ENCODE data around the gene OR2T3.
"Not testable (repeated sequence)": the region's sequence is repeated elsewhere in the genome, so short reads cannot be mapped to it uniquely, and the experiment has no call there.

The OR2T3 gene, protein sequence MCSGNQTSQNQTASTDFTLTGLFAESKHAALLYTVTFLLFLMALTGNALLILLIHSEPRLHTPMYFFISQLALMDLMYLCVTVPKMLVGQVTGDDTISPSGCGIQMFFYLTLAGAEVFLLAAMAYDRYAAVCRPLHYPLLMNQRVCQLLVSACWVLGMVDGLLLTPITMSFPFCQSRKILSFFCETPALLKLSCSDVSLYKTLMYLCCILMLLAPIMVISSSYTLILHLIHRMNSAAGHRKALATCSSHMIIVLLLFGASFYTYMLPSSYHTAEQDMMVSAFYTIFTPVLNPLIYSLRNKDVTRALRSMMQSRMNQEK

DNA sequence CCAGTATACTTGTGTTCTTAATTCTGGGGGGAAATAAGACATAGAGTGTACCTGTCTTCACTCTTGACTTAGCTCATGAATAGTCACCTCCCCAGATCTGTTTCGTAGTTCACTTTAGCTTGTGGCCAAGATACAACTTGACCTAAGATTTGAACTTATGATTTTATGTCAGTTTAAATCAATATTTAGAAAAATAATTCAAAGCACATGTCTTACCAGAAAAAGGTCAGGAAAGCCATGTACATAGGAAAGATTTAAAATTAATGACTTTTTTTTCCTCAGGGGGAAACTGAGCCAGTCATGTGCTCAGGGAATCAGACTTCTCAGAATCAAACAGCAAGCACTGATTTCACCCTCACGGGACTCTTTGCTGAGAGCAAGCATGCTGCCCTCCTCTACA, at the start of gene OR2T3:
Gene OR2T3 (plus strand): TSS at position 301 of the 400 bp plus-strand sequence. CDS start 0 bp downstream, at position 301.
- not testable (repeated sequence) for DNase-seq

GRCh38 chr1:248427526-248428191, 45.5 kb upstream of the OR2T3 start:
- not testable (repeated sequence) for DNase-seq

DNA sequence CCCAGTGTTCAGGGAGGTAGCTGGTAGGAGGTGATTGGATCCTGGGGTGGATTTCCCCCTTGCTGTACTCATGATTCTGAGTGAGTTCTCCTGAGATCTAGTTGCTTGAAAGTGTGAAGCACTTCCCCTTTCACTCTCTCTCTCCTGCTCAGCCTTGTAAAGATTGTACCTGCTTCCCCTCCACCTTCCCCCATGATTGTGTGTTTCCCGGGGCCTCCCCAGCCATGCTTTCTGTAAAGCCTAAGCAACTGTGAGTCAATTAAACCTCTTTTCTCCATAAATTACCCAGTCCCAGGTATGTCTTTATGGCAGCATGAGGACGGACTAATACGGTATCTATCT, 45.0 kb upstream of the OR2T3 start:
- DNase-seq: not testable (repeated sequence)

DNA sequence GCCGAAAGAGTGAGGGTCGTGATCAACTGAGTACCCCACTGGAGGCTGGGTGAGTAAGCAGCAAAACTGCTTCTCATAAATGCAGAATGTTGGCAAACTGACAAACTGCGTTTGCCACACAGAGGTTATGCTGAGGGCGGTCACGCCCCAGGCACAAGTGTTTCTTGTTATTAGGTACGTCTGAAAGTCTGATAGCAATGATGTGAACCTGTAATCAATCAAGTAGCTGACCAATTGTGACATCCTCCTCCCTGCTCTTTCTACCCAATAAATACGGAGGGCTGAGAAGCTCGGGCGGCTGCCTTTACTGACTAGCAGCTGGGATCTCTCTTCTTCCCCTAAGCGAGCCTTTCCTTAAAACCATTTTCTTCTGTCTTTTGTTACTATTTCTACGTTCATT, 41.5 kb upstream of the OR2T3 start:
- DNase-seq: not testable (repeated sequence)

DNA sequence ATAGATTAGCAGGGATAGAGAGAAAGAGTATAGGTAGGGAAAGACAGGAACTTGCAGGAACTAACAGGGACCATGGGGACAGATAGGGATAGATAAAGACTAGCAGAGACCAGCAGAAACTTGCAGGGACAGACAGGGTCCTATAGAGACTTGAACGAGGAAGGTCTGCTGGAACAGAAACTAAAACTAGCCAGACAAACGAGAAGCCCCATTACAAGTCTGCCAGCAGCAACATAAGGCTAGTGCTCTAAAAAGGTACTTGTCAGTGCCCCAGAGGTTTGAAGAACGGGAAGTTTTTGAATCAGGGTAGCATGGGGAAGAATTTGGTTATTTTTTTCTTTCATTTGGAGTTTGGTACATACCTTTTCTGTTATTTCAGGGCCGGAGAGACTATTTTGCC, 41.0 kb upstream of the OR2T3 start:
- not testable (repeated sequence) for DNase-seq

- not testable (repeated sequence) for DNase-seq
Observed at GRCh38 chr1:248433811-248434415, 39.2 kb upstream of the OR2T3 start.

DNA sequence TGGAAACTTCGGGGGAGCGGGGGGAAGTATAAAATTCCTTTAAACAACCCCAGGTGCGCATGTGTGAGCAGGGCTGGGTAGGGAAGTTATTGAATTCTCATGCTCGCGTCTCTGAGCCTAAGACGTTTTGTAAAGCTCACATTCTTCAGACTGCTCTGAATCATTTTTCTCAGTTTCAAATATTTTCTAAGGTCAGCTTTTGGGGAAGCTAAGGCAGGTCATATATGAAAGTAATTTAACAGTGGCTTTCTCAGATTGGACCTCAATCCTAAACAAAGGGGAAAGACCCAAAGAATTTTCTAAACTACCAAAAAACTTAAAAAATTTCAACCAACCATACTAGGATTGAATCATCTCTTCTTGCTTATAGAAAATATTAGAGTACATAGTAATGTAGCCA, 38.2 kb upstream of the OR2T3 start:
- DNase-seq: not testable (repeated sequence)

DNA sequence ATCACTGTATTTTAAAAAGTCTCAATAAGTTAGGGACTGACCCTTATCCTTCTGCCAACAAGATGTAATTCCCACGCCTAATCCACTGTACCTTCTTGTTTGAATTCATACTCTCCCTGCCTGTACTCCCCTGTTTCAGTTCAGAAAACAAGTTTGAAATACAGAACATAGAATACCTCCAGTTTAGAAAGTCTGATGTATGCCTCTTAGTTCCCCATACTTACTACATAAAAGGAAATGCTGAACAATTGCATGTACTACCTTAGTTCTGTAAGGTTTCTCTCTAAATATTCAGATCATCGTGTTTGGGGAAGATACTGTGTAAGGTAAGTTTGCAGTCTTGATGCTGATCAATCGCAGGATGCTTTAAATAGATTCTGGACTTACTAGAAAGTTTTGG, 36.8 kb upstream of the OR2T3 start:
- DNase-seq: not testable (repeated sequence)

DNA sequence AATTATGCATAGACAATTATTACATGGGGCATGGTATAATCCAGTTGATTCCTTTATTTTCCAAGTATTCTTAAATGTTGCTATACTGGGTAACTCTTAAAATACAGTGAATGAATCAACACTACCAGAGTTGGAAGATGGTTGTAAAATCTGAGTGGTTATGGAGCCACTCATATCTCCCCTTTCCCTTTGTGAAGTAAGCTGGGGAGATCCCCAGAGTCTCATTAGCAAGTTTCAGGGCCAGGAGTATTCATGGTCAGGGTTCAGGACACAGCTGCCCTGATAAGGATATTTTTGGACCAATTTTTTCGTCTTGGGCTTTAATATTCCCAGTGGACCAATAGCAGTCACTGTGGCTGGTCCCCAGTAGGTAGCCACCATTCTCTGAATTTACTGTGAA, 34.5 kb upstream of the OR2T3 start:
- DNase-seq: not testable (repeated sequence)

DNA sequence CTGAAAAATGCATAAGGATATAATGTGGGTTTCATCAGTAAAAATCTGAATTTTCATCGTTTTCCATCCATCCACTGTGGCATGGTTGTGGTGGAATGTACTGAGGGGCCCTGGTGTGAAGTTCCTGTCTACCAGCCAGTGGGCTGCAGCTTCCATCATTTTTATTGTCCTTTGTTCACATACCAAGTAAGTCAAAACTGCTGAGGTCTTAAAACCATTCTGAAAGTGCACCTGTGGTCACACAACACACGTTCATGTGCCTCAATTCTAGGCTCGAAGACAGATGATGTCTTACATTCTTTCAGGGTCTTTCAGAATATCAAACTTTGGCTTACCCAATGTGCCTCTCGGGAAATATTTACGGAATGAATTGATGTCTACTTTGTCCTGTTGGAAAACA, 33.9 kb upstream of the OR2T3 start:
- not testable (repeated sequence) for DNase-seq

DNA sequence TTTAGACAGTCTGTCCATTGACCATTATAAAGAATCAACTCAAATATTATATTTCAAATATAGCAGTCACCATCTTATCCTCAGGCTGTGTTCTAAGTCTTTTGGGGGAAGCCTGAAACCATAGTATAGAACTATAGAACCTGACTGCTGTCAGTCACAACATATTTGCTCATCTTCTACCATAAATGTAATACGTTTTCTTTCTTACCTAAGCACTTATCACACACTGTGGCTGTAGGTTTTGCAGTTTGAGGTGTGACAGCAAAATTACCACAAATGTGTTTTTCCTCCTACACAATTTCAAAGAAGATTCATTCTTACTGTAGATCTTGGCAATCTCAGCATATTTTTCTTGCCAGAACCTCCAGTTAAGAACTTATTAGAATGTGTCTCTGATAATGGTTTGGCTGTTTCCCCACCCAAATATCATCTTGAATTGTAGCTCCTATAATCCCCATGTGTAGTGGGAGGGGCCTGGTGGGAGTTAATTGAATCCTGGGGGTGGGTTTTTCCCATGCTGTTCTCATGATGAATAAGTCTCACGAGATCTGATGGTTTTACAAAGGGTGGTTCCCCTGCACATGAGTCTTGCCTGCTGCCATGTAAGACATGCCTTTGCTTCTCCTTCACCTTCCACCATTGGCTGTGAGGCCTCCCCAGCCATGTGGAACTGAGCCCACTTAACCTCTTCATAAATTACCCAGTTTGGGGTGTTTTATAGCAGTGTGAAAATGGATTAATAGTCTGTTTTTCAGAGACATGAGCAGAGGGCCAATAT, 30.5 kb upstream of the OR2T3 start:
- not testable (repeated sequence) for DNase-seq

DNA sequence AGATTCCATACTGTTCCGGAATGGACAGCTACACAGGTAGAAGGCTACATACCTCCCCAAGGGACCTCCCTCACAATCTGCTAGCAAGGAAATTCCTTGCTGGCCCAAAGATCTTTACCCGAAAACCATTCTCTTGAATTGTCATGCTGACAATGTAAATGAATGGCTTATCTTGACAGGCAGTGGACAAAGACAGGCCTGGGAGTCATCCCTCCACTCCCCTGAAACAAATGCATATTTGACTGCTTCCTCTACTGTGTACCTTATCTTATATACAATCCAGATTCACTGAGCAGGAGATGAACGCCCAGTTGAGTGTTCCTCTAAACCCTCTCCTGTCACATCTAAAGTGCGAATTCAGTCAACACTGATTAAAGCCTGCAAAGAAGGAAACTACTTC, 28.5 kb upstream of the OR2T3 start:
- DNase-seq: not testable (repeated sequence)

DNA sequence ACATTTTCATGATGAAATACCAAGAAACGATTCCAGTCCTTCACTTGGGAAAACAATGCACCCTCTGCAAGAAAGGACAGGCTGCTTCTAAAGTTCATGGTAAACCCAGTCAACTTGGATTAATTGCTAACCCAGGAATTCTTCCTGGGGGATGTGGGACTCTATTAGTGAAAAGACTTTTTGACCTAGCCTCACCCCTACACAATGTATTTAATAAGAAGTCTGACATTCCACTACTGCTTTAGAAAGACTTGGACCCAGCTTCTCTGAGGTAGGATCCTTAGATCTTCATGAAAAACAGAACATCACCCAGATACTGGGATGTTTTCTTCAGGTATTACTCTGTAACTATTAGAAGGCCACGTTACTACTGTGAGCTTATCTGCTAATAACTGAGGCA, 27.8 kb upstream of the OR2T3 start, which contains the start of gene OR2T2:
Gene OR2T2 (plus strand): TSS at position 239 of the 400 bp plus-strand sequence. CDS start 7,161 bp downstream, outside the sequence.
- not testable (repeated sequence) for DNase-seq

DNA sequence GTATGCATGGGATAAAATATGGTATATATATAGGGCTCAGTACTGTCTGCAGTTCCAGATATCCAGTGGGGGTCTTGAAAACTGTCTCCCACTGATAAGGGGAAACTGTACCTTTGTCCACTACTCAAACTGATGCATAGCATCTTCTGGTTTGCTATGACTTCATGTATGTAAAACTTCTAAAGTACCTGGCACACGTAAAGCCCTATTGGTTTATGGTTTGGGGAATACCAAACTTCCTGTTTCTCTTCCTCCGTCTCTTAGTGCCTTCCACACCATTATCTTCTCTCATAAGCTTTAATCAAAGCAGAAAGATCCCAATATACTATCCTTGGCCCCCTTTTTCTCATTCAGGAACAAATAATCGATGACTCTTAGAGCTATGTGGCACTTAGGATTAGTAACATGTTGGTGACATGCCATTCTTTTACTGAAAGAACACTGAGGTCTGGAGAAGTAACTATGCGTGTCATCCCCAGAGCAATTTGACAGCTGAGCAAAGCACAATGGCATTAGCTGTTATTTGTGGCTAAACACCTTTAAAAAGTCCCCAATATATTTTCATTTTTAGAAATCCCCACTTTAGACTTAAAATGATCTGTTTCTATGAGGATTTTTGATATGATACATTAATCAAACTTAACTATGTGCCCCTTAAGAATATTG, 24.6 kb upstream of the OR2T3 start:
- not testable (repeated sequence) for DNase-seq

DNA sequence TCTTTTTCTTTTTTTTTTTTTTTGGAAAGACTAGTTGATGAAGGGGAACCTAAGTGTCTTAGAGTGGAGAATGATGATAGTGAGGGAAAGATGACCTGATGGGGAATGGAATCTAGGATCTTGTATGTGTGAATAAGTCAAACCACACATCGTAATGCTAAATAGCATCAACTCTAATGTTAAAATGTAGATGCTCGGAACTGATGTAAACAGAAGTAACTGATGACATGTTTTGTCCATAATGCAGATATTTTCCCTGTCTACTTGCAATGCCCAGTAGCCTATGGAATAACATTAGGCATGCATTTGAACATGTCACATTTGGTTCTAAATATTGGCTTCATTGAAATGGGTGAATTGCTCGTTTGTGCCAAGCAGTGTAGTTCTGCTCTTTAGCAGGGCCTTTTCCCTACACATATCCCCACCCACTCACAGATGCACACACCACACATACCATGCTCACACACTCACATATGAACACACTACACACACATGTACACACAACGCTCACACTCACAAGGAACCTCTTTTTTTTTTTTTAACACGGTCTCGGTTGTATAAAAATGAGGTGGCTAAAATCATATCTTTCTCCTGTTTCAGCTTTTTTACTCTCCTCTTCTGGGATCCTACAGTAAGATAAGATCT, 23.2 kb upstream of the OR2T3 start:
- DNase-seq: not testable (repeated sequence)

DNA sequence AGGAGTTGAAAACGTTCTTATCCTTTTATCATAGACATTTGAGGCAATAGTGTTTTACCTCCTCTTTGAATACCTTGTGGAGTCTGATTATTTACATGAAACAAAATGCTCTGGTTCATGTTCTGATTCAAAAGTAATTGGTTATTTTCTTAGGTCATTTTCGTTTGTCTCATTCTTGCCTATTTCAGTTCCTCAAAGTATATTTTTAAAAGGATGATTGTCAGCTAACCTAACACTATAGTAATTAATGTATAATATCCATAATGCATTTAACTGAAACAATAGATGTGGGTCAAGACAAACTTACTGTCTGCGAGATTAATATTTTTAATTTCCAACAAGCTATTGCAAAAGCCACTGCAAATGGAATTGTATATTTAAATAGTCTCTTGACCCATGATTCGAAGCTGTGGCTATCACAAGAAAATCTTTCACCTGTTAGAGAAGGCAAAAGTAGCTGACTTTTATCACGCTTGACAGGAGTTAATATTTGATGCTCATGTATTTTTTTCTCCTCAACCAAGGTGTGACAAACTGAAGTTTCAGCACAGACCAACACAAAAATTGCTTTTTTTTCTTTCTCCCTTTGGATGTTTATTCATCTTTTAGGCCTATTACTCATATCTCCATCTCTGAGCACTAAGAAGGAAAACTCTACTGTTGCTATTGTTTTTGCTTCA, 22.5 kb upstream of the OR2T3 start:
- not testable (repeated sequence) for DNase-seq

DNA sequence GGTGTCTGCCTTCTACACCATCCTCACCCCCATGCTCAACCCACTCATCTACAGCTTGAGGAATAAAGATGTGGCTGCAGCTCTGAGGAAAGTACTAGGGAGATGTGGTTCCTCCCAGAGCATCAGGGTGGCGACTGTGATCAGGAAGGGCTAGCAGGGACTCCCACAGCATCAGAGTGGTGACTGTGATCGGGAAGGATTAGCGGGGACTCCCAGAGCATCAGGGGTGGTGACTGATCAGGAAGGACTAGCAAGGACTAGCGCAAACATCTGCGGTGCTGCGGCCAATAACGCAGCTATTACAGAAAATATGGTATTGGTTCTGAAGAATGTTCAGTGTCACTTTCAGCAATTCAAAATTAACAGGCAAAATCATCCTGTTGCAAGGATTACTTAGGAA, 19.5 kb upstream of the OR2T3 start:
- not testable (repeated sequence) for DNase-seq

- not testable (repeated sequence) for DNase-seq
Observed at GRCh38 chr1:248455045-248455444, 18.1 kb upstream of the OR2T3 start.

DNA sequence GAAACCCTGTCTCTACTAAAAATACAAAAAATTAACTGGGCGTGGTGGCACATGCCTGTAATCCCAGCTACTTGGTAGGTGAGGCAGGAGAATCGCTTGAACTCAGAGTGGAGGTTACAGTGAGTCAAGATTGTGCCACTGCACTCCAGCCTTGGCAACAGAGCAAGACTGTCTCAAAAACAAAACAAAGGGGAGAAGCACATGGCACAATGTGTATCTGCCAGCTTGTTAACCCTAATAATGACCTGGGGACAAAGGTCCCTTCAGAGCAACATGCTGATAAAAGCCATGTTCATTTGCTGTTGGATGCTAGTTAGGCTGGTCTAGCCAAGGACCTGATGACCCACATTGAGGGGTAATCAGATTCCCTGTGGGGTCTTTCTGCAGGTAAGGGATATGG, 16.5 kb upstream of the OR2T3 start:
- DNase-seq: not testable (repeated sequence)

- not testable (repeated sequence) for DNase-seq
Observed at GRCh38 chr1:248459117-248459516, 14.0 kb upstream of the OR2T3 start.

DNA sequence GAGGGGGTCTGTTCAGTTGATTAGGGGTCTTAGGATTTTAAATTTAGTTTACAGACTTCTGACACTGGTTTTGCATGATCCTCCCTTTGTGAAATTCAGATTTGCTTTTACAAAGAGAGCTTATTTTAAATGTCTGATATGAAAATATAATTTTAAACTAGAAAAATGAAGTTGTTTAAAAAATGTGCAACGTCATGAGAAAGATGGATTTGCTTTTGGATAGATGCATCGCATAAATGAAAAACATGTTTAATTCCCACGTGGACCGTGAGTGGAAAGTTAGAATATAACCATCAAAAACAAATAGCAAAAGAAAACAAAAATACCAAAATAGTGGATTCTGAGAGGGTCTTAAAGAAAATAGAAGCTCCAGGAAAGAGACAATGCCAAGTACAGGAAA, 2.0 kb upstream of the OR2T3 start:
- no peak for DNase-seq

All from NCI-H2029 treated with DMSO at 0.1 percent for 48 hours (cell line).